HG03025 (cell line): Measurements from ENCODE around the gene CRTAC1.

Experiments
- ATAC-seq: cut with Tn5 transposase; IDR thresholded peaks from one replicate; pipeline ENCODE4 v1.9.1; 2021; ENCODE audit warnings: mild to moderate bottlenecking, moderate library complexity; ENCODE audit not compliant: unreplicated experiment, low FRiP score

CRTAC1 gene

GRCh38 chr10:97903128-97904017, 127.0 kb downstream of the CRTAC1 start:
- ATAC-seq, result no peak

- ATAC-seq, result no peak
These were observed 129.0 kb downstream of the CRTAC1 start for GRCh38 chr10:97901381-97901780.

- ATAC-seq, result no peak
These were observed 132.0 kb downstream of the CRTAC1 start for GRCh38 chr10:97898429-97898828.

DNA sequence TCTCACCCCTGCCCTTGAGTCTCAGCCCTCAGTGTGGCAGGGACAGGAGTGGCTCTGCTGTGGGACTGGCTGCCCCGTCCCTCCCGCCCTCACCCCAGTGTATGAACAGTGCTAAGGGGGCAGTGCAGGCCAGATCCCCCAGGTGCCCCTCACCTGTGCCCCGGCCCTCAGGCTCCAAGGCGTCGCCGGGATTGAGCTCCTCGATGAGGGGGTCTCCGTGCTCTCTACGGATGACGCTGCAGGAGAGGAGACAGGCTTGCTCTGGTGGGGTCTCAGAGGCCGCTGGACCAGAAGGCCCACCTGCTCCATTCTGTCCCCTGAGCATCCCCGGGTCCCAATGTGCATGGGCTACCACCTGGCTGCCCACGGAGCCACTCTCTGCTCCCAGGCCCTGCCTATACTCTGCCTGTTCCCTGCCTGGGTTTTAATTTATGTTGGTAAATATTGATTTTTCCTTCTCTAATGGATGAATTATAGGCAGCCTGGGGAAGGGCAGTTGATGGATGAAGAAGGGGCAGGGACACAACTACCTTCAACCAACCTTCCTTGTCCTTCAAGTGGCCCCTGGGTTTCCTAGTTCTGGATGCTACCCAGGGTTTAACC, 133.6 kb downstream of the CRTAC1 start:
- no peak for ATAC-seq

DNA sequence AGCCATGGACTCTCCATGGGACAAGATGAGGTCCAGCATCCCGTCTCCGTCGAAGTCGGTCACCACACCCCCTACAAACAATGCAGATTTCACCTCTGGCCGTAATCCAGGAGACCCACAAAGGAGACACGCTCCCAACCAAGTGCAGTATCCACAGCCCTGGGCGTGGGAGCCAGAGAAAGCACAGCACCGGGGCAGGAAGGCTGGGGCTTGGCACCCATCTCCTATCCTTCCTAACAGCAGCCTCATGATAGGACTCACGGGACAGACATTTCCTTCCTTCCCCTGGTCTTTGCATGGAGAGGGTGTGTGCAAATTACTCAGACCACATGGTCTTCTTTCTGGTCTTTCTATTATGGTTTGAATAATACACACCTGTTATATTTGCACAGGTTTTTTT, 134.5 kb downstream of the CRTAC1 start:
- no peak for ATAC-seq

DNA sequence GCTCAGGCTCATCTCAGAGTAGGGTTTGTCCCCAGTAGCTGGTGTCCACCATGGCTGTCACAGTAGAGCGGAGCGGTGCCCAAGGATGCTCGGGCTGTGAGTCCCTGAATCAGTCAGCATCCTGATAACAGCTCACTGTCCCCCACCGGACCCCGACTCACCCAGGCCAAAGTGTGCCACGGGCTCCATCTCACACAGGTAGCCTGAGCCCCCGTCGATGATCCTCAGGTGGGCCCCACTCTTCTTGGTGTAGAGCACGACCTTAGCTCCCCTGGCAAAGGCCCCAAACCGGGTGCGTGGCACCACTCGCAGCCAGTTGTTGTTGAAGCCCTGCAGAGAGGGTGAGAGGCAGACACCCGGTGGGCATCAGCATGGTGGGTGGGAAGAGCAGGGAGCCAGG, 135.3 kb downstream of the CRTAC1 start:
- no peak for ATAC-seq

DNA sequence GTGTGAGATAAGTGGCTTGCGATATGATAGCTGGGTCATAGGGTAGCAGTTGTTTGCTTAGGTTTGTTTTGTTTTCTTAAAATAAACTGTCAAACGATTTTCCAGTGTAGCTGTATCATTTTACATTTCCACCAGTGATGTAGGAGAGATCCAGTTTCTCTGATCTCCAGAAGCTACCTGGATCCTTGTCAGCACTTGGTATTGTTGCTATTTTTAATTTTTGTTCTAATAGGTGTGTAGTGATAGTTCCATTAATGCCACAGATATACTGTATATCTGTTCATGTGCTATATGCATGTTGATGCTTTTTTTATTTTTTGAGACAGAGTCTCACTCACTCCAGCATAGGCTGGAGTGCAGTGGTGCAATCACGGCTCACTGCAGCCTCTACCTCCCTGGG, 136.3 kb downstream of the CRTAC1 start:
- no peak for ATAC-seq

DNA sequence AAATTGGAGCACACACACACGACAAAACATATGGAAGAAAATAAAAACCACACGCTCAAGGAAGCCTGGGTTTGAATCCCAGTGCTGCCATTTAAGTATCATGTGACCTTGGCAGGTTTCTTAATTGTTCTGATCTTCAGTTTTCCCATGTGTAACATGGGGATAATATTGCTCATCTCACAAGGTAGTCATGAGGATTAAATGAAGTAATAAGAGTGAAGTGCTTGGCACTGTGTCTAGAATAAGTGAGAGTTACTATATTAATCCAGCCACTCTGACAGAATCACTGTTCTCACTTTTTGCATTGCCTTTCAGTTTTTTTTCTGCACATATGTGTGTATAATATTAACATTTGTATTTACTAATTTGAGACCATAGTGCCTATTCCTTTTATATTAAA, 137.5 kb downstream of the CRTAC1 start:
- ATAC-seq, result no peak

GRCh38 chr10:97892506-97892905, 137.9 kb downstream of the CRTAC1 start:
- no peak for ATAC-seq

GRCh38 chr10:97891497-97892167, 138.8 kb downstream of the CRTAC1 start:
- ATAC-seq, result no peak

GRCh38 chr10:97889461-97890265, 140.8 kb downstream of the CRTAC1 start:
- ATAC-seq, result no peak

DNA sequence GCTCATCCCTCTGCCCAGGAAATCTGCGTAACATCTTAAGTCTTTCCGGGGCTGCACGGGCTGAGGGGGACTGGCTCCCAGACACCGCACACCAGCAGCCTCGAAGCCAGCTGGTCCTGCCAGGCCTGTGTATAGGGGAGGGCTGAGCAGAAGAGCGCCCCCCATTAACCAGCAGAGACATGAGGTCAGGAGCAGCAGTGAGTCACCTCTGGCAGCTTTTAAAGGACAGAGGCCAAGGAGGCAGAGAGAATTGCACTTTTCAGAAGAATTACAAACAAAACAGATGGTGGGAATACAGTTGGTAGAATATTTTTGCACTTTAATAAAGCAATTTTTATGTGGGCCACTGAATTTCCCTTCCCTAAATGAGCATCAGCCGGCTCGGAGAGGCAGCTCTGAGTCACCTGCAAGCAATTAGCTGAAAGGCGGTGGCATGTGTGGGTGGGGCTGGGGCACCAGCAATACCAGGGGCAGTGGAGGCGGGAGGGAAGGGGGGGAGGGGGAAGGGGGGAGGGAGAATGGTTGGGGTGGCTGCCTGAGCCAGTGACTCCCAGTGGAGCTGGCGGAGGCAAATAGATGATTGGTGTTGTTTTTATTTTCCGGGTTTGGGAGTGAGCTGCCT, 141.7 kb downstream of the CRTAC1 start:
- ATAC-seq, result no peak

DNA sequence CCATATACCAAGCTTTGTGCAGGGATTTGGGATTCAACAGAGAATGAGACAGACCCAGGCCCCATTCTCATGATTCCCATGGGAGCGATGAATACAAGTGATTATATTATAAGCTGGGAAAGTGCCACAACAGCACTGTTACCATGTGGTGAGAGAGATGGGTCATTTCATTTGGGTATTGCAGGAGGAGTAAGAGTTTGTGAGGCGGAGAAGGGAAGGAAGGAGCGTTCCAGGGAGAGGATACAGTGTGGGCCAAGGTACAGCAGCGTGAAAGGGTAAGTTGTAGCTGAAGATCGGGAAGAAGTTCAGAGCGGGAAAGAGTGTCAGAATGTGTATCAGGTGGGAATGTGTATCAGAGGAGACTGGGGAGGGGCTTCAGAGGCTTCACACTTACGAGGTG, 142.3 kb downstream of the CRTAC1 start:
- no peak for ATAC-seq

DNA sequence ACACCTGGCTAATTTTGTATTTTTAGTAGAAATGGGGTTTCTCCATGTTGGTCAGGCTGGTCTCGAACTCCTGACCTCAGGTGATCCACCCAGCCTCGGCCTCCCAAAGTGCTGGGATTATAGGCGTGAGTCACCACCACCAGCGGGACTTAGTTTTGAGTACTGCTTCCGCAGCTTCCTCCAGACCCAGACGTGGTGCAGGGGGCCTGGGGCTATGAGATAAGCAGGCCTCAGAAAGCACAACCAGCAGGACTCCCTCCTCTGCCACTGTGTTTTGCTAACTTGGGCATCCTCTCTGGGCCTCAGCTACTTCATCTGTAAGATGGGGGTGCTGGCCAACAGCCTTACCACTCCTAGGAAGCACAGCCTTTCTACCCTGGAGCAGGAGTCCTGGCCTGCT, 143.0 kb downstream of the CRTAC1 start:
- ATAC-seq, result no peak

DNA sequence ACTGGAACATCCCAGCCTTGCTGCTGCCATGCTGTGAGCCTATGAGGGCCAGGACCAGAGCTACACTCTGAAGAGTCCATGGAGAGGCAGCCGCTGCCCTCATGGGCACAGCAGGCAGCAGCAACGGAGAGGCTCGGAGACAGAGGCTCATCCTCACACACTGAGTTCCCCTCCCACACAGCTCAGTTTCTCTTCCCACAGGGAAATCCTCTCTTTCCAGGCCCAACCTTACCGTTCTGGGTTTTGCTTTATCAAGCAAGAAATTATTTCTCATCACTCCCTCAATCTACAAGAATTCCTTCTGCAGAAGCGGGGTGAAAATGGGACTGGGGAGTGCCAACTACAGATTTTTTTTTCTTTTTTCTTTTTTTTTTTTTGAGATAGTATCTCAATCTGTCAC, 144.1 kb downstream of the CRTAC1 start:
- no peak for ATAC-seq

DNA sequence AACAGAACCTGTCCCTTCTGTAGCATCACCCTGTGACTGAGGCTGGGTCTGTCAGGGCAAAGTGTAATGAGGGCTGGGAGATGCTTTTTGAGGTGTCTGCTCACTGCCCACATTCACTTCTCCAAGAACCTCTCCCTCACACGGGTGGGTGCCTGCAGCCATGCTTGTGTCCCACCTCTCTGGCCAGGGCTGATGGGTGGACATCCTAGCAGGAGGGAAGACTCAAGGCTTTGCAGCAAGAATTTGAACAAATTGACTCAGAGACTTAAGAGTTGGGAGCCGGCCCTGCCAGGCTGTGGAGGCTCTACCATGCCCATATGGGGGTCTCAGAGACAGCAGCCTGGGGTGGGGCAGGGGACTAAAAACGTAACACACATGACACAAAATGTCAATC, 147.3 kb downstream of the CRTAC1 start:
- no peak for ATAC-seq

GRCh38 chr10:97882142-97883091, 148.0 kb downstream of the CRTAC1 start:
- ATAC-seq, result no peak

GRCh38 chr10:97880109-97880508, 150.3 kb downstream of the CRTAC1 start:
- ATAC-seq, result no peak

DNA sequence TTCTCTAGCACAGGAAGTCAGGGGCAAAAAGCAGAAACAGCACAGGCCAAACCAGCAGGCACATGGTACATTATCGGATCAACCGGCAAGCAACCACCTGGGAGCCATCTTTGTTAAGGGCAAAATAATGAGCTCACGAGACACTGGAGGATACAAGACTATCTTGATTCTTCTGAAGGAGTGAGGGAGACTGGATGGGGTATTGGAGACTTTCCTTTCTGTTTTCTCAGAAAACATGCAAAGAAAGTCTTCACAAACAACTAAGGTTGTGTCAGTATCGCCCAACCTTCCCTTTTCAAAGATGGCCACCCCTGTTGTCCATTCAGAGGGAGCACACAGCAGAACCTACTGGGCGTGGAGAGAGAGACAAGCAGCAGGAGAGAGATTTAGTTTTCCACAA, 151.2 kb downstream of the CRTAC1 start:
- no peak for ATAC-seq
